Ureter (tissue), 1 donor: ENCODE results near the gene FAM83C. TPM values are rescaled to one million over a fixed set of nuclear protein-coding genes. Genes with fewer than 3 reads are reported as not detected.

Experiments
- DNase-seq: peaks from one replicate; pipeline ENCODE4 v3.0.0-alpha.2; 2020; ENCODE audit warnings: low spot score
- total RNA-seq: library from RNA; stranded (reverse); gene quantifications from one replicate; pipeline ENCODE4 v1.2.4, GENCODE V29; 2023
- donor health status: DM: yes; HTN: yes; CAD: no.

The FAM83C gene
- 4.0 TPM for total RNA-seq

GRCh38 chr20:35291654-35292503, at the start of gene FAM83C:
TSS of gene FAM83C (minus strand) at chr20:35292425. CDS start at chr20:35292304, 121 bp downstream.
- no peak for DNase-seq

- DNase-seq = no peak
Measured at GRCh38 chr20:35341366-35342028, 49.3 kb upstream of the FAM83C start.

GRCh38 chr20:35340436-35340835, 48.2 kb upstream of the FAM83C start:
- no peak for DNase-seq

DNA sequence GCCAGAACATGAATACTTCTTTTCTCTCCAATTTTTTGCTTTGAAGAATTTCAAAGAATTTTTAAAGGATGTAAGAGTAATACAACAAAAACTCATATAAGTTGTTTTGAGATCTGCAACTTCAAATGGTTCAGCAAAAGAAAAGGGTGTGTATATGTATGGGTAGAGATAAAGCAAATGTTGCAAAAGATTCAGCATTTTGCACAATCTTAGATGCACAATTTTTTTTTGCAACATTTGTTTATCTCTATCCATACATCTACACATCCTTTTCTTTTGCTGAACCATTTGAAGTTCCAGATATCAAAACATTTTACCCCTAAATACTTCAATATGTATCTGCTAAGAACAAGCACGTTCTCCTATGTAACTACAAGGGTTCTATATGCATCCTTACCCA, 47.4 kb upstream of the FAM83C start:
- no peak for DNase-seq

GRCh38 chr20:35339007-35339406, 46.8 kb upstream of the FAM83C start:
- no peak for DNase-seq

DNA sequence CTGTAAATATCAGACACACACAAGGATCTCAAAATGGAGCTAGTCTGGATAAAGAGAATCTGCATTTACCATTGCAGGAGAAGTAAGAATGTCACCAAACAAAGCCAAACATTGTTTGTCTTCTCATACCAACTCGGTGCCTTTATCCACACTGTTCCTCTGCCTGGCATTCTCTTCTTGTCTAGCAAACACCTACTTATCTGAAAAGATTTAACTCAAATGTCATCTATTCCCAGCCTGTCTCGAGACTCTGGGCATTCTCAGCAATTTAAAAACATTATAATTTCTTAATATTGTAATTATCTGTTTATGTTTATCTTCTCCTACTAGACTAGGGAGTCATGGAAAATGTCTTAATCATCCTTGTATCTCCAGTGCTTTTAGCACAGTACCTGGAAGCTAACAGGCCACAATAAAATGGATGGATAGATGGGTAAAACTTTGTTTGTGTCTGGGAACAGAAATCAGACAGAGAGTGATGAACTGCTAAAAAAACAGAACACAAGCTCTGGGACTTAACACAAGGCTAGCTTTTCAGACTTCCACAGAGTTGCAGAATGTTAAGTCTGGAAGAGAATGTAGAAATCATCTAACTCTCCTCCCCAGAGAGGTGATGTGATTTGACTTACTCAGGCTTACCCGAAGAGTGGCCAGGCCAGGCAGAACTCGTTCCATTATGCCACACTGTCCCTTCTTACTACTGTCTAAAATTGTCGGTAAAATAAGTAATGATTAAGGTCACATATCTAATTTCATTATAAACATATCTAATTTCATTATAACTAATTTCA, 42.3 kb upstream of the FAM83C start:
- DNase-seq = no peak

GRCh38 chr20:35333606-35334005, 41.4 kb upstream of the FAM83C start:
- DNase-seq = no peak

- DNase-seq = no peak
Measured at GRCh38 chr20:35332540-35333200, 40.4 kb upstream of the FAM83C start.

GRCh38 chr20:35329435-35330139, 37.4 kb upstream of the FAM83C start:
- no peak for DNase-seq

- DNase-seq = no peak
Measured at GRCh38 chr20:35328689-35329088, 36.5 kb upstream of the FAM83C start.

DNA sequence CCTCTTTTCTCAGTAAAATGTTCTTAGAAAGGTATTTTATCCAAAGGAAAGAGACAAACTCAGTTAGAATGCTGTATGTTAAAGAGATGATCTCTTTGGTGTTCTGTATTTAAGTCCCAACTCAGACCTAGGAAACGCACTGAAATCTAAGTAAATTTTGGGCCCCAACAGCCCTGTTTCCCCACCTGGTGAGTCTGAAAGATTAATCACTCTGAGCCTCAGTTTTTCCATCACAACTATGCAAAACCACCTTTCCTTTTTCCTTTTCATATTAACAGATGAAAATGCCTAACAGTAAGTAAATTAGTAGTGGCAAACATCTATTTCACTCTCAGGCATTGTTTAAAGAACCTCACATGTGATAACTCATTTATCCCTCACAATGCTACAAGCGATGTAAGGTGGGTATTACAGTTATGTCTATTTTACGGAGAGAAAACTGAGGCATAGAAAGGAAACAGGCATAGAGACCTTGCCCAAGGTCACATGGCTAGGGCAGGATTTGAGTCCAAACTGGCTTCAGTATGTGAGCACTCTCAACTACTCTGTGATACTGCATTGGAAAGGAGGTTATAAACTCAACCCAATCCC, 36.0 kb upstream of the FAM83C start:
- no peak for DNase-seq

GRCh38 chr20:35327074-35327976, 35.1 kb upstream of the FAM83C start:
- no peak for DNase-seq

DNA sequence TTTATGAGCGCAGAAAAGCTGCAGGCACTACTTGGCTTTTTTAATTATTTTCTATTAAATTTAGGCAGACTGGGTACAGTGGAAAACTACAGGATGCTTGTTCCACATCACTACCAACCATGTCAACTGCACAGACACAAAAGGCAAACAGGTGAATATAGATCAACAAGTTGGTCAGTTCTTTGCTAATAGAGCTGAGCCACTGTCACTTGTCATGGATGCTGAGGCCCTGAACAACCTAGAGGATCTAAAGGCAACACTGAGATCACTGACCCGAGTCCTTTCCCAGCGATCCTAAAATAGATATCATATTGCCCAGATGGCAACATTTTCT, 34.5 kb upstream of the FAM83C start:
- no peak for DNase-seq

GRCh38 chr20:35326021-35326739, 34.0 kb upstream of the FAM83C start:
- no peak for DNase-seq

GRCh38 chr20:35325401-35325800, 33.2 kb upstream of the FAM83C start:
- no peak for DNase-seq

DNA sequence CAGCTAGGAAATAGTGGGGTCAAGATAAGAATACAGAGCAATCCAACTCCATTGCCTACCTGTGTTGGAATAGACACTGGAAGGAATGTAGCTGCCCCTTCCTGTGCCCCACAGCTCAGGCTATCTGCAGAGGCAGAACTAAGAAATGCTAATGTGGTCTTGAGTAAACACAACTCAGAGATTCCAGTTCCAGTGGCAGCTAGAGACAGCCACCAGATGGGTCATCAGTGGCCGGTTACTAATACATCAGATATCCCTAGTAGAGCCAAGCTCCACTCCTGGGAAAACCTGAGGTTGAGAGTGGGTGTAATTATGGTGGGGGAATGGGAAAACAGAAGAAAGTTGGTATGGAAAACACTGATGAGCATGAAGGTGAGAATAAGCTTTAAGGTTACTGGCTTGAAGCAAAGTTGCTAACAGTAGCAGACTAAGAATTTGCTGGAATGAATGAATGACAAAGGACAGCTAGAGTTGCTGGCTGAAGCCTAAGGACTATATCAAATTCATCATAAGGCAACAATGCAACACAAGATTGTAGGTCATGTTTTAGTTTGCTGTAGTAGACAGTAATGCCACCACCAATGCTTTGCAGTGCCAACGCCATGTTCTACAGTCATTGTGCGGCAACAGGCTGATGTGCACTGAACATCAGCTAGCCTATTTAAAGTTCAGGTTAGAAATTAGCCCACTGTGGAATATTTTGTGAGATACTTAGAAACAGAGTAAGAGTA, 28.3 kb upstream of the FAM83C start:
- no peak for DNase-seq

DNA sequence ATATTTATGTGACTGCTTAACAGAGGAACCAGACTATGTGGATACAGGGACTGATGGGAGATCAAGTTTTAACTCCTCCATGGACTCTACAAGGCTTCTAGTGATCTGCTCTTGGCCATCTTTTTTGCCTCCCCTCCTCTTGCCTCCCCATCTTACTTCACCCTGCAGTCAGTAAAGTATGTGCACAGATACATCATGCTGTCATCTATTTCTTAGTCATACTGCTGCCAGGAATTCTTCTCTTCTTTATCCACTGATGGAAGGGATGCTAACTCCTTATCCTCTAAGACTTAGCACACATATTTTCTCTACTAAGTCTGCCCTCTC, 27.6 kb upstream of the FAM83C start:
- DNase-seq = no peak

DNA sequence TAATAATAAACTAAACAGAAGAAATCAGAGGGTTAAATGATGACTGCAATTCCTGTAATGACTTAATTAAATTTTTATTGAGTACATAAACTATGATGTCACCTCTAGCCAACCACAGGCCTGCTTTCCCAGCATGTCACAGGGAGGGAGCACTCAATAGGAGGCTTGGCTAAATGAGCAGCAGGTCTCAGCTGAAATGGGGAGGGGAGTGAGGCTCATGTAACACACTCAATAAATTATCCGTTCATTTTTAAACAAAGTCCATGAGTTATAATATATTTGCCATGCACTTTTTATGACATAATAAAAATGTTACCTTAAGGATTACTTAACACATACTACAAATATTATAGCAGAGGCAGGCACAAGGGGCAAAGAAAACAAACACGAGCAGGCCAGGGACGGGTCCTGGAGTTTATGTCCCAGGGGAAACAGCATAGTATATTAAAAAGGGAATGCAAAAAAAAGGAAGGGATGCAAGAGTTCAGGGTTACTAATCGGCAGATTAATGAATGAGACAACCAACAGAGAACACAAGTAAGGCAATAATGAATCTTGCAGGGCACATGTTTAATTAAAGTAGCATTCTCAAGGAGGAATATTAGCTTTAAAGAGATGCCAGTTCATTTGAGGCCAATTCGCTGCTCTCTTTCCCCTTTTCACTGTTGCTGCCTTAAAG, 27.1 kb upstream of the FAM83C start:
- DNase-seq = no peak
